HepG2 (cell line): ENCODE measurements around the gene CORO1C.

Experiments used
- DNMT1 ChIP-seq: sonication (generic); formaldehyde crosslinking; IDR thresholded peaks from 2 replicates; pipeline ENCODE4 v1.5.1; 2020; ENCODE audit warnings: mild to moderate bottlenecking, missing genetic modification reagents
- EZH2 ChIP-seq: conservative IDR thresholded peaks from 2 replicates; pipeline ENCODE4 v1.6.1; 2012; ENCODE audit warnings: mild to moderate bottlenecking, low read depth, low read length, moderate library complexity
- HNRNPH1 ChIP-seq: fragments of 200-400 bp; formaldehyde crosslinking; optimal IDR thresholded peaks from 2 replicates; pipeline ENCODE3; 2017; ENCODE audit warnings: mild to moderate bottlenecking, low read depth, low read length
- KAT2B ChIP-seq: fragments of 150-350 bp; IDR thresholded peaks from 2 replicates; pipeline ENCODE4 v1.6.1; 2014; ENCODE audit warnings: low read depth, low read length, borderline replicate concordance
- NCOA2 ChIP-seq: sonication (generic); formaldehyde crosslinking; IDR thresholded peaks from 2 replicates; pipeline ENCODE4 v1.8.0; 2022; ENCODE audit warnings: inconsistent platforms
- TRIM22 ChIP-seq: fragments of 450-650 bp; IDR thresholded peaks from 2 replicates; pipeline ENCODE4 v1.6.1; 2017
- ZBTB26 ChIP-seq: IDR thresholded peaks from 2 replicates; pipeline ENCODE4 v1.6.1; 2016; ENCODE audit warnings: missing compliant biosample characterization, missing genetic modification reagents, borderline replicate concordance
- ZBTB7A ChIP-seq: sonication (generic); formaldehyde crosslinking; IDR thresholded peaks from 2 replicates; pipeline ENCODE4 v1.8.0; 2022; ENCODE audit warnings: mild to moderate bottlenecking, missing genetic modification reagents
- ZNF510 ChIP-seq: sonication (generic); formaldehyde crosslinking; IDR thresholded peaks from 2 replicates; pipeline ENCODE4 v1.4.0; 2020; ENCODE audit warnings: low read depth, mild to moderate bottlenecking, missing genetic modification reagents
- ZNF629 ChIP-seq: sonication (generic); formaldehyde crosslinking; conservative IDR thresholded peaks from 2 replicates; pipeline ENCODE4 v1.5.0; 2020; ENCODE audit warnings: missing genetic modification reagents
- ZNF83 ChIP-seq: sonication (generic); formaldehyde crosslinking; IDR thresholded peaks from 2 replicates; pipeline ENCODE4 v1.4.0; 2020; ENCODE audit warnings: missing genetic modification reagents, mild to moderate bottlenecking, borderline replicate concordance
- TF ChIP-seq, protein P1 (sequence below): sonication (generic); formaldehyde crosslinking; IDR thresholded peaks from 2 replicates; pipeline ENCODE4 v1.4.0; 2020; ENCODE audit warnings: missing genetic modification reagents
- TF ChIP-seq, protein P2 (sequence below): sonication (generic); formaldehyde crosslinking; IDR thresholded peaks from 2 replicates; pipeline ENCODE4 v1.5.0; 2020; ENCODE audit warnings: mild to moderate bottlenecking, missing genetic modification reagents, moderate library complexity

DNA sequence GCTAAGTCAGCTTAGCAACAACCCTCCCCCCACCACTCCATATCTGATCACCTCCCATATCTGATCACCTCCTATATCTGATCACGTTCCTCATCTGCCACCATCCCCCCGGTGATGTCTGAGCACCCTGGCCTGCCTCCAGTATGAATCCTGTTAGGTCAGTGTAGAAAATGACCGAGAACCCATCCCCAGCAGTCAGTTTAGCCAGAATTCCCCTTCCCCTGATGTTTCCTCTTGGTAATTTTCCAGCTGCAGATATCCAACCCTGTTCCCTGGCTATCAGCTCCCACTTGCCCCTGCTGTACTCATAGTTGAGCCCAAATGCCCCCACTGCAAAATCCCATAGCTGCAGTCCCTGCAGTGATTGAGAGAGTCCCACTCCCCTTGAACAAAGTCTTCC lies 110.2 kb downstream of the CORO1C start:
- TF ChIP-seq ZNF510 (no peak), ZBTB7A (CRISPR knock-in tag) (no peak), DNMT1 (CRISPR knock-in tag) (no peak), HNRNPH1 (no peak), NCOA2 (CRISPR knock-in tag) (no peak), ZBTB26 (no peak), ZNF83 (CRISPR knock-in tag) (no peak), KAT2B (no peak), EZH2 (no peak), TRIM22 (no peak), ZNF629 (CRISPR knock-in tag) (no peak)
- TF ChIP-seq, protein P1, sequence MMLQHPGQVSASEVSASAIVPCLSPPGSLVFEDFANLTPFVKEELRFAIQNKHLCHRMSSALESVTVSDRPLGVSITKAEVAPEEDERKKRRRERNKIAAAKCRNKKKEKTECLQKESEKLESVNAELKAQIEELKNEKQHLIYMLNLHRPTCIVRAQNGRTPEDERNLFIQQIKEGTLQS (CRISPR knock-in tag): no peak
- TF ChIP-seq, protein P2, sequence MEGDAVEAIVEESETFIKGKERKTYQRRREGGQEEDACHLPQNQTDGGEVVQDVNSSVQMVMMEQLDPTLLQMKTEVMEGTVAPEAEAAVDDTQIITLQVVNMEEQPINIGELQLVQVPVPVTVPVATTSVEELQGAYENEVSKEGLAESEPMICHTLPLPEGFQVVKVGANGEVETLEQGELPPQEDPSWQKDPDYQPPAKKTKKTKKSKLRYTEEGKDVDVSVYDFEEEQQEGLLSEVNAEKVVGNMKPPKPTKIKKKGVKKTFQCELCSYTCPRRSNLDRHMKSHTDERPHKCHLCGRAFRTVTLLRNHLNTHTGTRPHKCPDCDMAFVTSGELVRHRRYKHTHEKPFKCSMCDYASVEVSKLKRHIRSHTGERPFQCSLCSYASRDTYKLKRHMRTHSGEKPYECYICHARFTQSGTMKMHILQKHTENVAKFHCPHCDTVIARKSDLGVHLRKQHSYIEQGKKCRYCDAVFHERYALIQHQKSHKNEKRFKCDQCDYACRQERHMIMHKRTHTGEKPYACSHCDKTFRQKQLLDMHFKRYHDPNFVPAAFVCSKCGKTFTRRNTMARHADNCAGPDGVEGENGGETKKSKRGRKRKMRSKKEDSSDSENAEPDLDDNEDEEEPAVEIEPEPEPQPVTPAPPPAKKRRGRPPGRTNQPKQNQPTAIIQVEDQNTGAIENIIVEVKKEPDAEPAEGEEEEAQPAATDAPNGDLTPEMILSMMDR (CRISPR knock-in tag): no peak
